Calu3 (cell line): ENCODE results near the gene SLF1. TPM values are rescaled to one million over a fixed set of nuclear protein-coding genes. Genes with fewer than 3 reads are reported as not detected.

Experiments used
- BruUV-seq: library from RNA; stranded (reverse); fragments of 400-500 nt; replicated peaks from 2 replicates; lab custom pipeline; 2021; lab: Mats Ljungman, UMichigan
- CTCF ChIA-PET: fragments of 300-600 bp; sonication (Branson Sonifier 250); formaldehyde crosslinking; loops from one replicate; lab custom pipeline; 2022; ENCODE audit warnings: antibody characterized with exemption; lab: Charles Lee
- DNase-seq: peaks from one replicate; pipeline ENCODE4 v3.0.0; 2022
- H3K27ac Mint-ChIP-seq: one replicate; pipeline ENCODE4 v1.8.0; 2022; ENCODE audit warnings: mixed read lengths; ENCODE audit not compliant: unreplicated experiment
- H3K27me3 Mint-ChIP-seq: one replicate; pipeline ENCODE4 v1.8.0; 2022; ENCODE audit warnings: mixed read lengths; ENCODE audit not compliant: unreplicated experiment
- H3K36me3 Mint-ChIP-seq: one replicate; pipeline ENCODE4 v1.8.0; 2022; ENCODE audit warnings: mild to moderate bottlenecking, moderate library complexity, mixed read lengths; ENCODE audit not compliant: insufficient read depth, unreplicated experiment
- H3K4me1 Mint-ChIP-seq: one replicate; pipeline ENCODE4 v1.8.0; 2022; ENCODE audit warnings: mild to moderate bottlenecking, low read depth, mixed read lengths; ENCODE audit not compliant: unreplicated experiment
- H3K4me3 Mint-ChIP-seq: one replicate; pipeline ENCODE4 v1.8.0; 2022; ENCODE audit warnings: mild to moderate bottlenecking, low read depth, moderate library complexity, mixed read lengths; ENCODE audit not compliant: unreplicated experiment
- H3K9me3 Mint-ChIP-seq: one replicate; pipeline ENCODE4 v1.8.0; 2022; ENCODE audit warnings: low read depth, mixed read lengths; ENCODE audit not compliant: unreplicated experiment
- intact Hi-C: fragments of 100-400 bp; cut with micrococcal nuclease; formaldehyde crosslinking; loops from one replicate; pipeline ENCODE4 v1.10.0; 2022; ENCODE audit not compliant: unreplicated experiment
- total RNA-seq: library from RNA; stranded (reverse); gene quantifications from 2 replicates; pipeline ENCODE4 v1.2.3, GENCODE V29; 2022
- TF ChIP-seq, protein P1 (sequence below): fragments of 200-600 bp; IDR thresholded peaks from one replicate; pipeline ENCODE4 v1.8.0; 2022; ENCODE audit warnings: antibody characterized with exemption; ENCODE audit not compliant: unreplicated experiment

SLF1 gene
- total RNA-seq, 1 experiment from 2014 or later, result 17.9 TPM

DNA sequence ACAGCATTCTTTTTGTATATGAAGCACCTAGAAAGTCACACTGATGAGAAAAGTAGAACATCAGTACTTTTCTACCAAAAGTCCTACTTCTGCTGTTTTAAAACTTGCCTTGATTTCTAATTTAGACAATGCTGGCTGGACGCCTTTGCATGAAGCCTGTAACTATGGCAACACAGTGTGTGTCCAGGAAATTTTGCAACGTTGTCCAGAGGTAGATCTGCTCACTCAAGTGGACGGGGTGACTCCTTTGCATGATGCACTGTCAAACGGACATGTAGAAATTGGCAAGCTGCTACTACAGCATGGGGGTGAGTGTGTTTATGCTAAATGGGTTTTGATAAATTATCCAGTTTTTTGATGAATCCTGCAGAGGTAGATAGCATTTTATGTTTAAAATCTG is 73.5 kb downstream of the SLF1 start:
- no peaks in the 10 kb centered on the region for H3K4me1 Mint-ChIP-seq
- intact Hi-C loops, result loop anchor here (2.0 to 10.0 kb wide), 2 partner anchors 167 to 777 kb away; no protein-coding TSS in a partner anchor
- no peak for DNase-seq
- no peak overlapping the region for H3K27ac Mint-ChIP-seq
- CTCF ChIA-PET, result no interaction called here
- BruUV-seq, result no TSS peak
- H3K27me3 Mint-ChIP-seq, result no peaks in the 10 kb centered on the region
- TF ChIP-seq, protein P1, sequence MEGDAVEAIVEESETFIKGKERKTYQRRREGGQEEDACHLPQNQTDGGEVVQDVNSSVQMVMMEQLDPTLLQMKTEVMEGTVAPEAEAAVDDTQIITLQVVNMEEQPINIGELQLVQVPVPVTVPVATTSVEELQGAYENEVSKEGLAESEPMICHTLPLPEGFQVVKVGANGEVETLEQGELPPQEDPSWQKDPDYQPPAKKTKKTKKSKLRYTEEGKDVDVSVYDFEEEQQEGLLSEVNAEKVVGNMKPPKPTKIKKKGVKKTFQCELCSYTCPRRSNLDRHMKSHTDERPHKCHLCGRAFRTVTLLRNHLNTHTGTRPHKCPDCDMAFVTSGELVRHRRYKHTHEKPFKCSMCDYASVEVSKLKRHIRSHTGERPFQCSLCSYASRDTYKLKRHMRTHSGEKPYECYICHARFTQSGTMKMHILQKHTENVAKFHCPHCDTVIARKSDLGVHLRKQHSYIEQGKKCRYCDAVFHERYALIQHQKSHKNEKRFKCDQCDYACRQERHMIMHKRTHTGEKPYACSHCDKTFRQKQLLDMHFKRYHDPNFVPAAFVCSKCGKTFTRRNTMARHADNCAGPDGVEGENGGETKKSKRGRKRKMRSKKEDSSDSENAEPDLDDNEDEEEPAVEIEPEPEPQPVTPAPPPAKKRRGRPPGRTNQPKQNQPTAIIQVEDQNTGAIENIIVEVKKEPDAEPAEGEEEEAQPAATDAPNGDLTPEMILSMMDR, result no peak
- no peaks in the 10 kb centered on the region for H3K9me3 Mint-ChIP-seq
- H3K4me3 Mint-ChIP-seq, result no peak overlapping the region
- H3K36me3 Mint-ChIP-seq, result no peaks in the 10 kb centered on the region

DNA sequence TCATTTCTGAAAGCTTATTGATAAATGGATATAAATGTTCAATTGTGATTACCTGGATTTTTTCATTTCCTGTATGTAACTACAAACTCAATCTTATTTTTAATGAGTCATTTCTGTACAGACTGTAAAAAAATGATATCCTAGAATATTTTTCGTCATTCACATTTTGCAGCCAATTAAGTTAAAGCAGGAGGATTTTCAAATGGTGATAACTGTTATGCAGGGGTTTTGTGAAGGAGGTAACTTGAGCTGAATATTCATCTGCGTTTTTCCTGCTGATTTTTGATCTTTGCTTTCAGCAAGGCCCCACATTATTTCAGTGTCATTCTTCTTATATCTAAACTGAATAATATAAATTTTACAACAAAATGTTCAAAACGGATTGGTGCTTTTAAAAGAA is 74.1 kb downstream of the SLF1 start:
- TF ChIP-seq, protein P1, result no peak
- CTCF ChIA-PET, result interaction anchor here (0.6 kb wide), 1 partner anchor 695 kb away, joined by 3 read pairs; no protein-coding TSS in a partner anchor
- DNase-seq, result no peak
- no TSS peak for BruUV-seq
- no peaks in the 10 kb centered on the region for H3K4me1 Mint-ChIP-seq
- intact Hi-C loops, result loop anchor here (2.0 to 10.0 kb wide), 2 partner anchors 168 to 778 kb away; no protein-coding TSS in a partner anchor
- H3K27ac Mint-ChIP-seq, result no peak overlapping the region
- no peaks in the 10 kb centered on the region for H3K9me3 Mint-ChIP-seq
- no peaks in the 10 kb centered on the region for H3K36me3 Mint-ChIP-seq
- H3K27me3 Mint-ChIP-seq, result no peaks in the 10 kb centered on the region
- H3K4me3 Mint-ChIP-seq, result no peak overlapping the region

DNA sequence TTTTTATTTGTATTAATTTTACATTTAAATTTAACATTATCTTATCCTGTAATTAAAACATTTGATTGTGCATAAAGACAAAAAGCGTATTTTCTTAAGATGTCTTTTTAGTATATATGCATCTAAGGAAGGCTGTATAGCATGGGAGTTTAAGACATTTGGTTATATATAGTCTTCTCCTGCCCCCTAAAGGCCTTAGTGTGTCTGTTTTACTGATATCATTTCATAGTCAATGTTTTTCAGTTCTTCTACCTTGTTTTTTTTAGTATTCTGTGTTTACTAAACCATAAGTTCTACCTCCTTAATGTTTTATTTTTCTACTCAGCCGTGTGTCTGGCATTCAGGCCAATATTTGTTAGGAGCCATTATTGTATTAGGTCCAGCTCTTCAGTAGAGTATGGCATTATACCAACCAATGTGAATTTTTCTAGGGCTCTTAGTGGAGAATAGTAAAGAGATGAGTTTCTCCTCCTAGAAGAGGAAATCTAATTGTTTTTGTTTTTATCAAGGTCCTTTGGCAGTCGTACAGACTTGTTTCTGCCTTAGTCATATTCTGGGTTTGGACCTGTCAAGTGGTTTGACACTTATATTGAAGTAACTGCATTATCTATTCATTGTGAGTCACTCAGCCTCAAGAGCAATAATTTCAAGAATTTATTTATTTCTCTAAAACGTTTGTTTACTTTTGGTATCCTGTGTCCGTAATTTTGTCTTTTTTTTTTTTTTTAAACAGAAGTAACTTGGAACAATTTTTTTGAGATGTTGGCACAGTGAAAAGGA is 74.8 kb downstream of the SLF1 start:
- no peaks in the 10 kb centered on the region for H3K27me3 Mint-ChIP-seq
- TF ChIP-seq, protein P1, result no peak
- no peak for DNase-seq
- H3K4me1 Mint-ChIP-seq, result no peaks in the 10 kb centered on the region
- no TSS peak for BruUV-seq
- intact Hi-C loops, result loop anchor here (2.0 to 10.0 kb wide), 2 partner anchors 168 to 778 kb away; no protein-coding TSS in a partner anchor
- no peak overlapping the region for H3K27ac Mint-ChIP-seq
- no peak overlapping the region for H3K4me3 Mint-ChIP-seq
- H3K36me3 Mint-ChIP-seq, result no peaks in the 10 kb centered on the region
- CTCF ChIA-PET, result interaction anchor here (0.6 kb wide), 1 partner anchor 694 kb away, joined by 3 read pairs; no protein-coding TSS in a partner anchor
- H3K9me3 Mint-ChIP-seq, result no peaks in the 10 kb centered on the region

DNA sequence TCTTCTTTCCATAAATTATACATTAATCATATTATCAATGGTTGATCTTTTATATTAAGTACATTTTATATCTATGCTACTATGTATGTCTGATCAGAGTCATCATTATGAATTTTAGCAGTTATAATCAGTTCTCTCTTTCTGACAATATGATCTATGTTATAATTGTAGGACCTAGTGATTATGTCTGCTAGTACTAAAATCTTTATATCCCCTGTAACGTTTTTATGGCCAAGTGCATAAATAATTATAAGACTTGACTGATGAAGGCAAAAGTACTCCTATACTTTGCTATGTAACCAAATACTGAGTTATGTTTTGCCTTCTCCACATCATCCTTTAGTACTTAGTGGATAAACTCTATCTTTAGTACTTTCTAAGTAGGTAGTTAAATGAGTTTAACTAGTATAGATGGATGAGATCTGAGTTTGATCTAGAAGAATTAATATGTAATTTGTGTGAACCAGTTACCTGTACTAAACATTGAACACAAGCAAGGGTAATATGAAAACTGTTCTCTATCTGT is 75.4 kb downstream of the SLF1 start:
- intact Hi-C loops, result loop anchor here (2.0 to 10.0 kb wide), 2 partner anchors 169 to 779 kb away; no protein-coding TSS in a partner anchor
- BruUV-seq, result no TSS peak
- Mint-ChIP-seq H3K36me3 (no peaks in the 10 kb centered on the region), H3K27me3 (no peaks in the 10 kb centered on the region), H3K9me3 (no peaks in the 10 kb centered on the region), H3K4me3 (no peak overlapping the region), H3K27ac (no peak overlapping the region), H3K4me1 (no peaks in the 10 kb centered on the region)
- DNase-seq, result no peak
- CTCF ChIA-PET, result no interaction called here
- TF ChIP-seq, protein P1, result no peak
